Panc1 (cell line): ENCODE data around the gene TSPAN14. TPM values are rescaled to one million over a fixed set of nuclear protein-coding genes. Genes with fewer than 3 reads are reported as not detected.

Source experiments
- ATAC-seq: fragments of 200-7000 bp; cut with Tn5 transposase; 2 replicates; pipeline ENCODE4 v1.9.1; 2020; ENCODE audit warnings: mild to moderate bottlenecking, moderate library complexity
- BruUV-seq: library from RNA; stranded (reverse); fragments of 400-500 nt; replicated peaks from 2 replicates; lab custom pipeline; 2021; lab: Mats Ljungman, UMichigan
- CTCF ChIA-PET: fragments of 300-600 bp; sonication (Branson Sonifier 250); formaldehyde crosslinking; loops from one replicate; lab custom pipeline; 2022; ENCODE audit warnings: antibody characterized with exemption; lab: Charles Lee
- POLR2A ChIA-PET: fragments of 300-600 bp; sonication (Branson Sonifier 250); formaldehyde crosslinking; loops from one replicate; lab custom pipeline; 2022; ENCODE audit warnings: antibody characterized with exemption; lab: Charles Lee
- DNase-seq: peaks from one replicate; pipeline ENCODE4 v3.0.0-alpha.2; 2010; ENCODE audit warnings: low read depth, low spot score
- H3K27ac ChIP-seq: 2 replicates; pipeline ENCODE4 v1.5.1; 2011; ENCODE audit warnings: mild to moderate bottlenecking, low read length, inconsistent platforms
- H3K27me3 ChIP-seq: fragments of 200-500 bp; sonication (Bioruptor generic); 2 replicates; pipeline ENCODE4 v1.6.0; 2014; ENCODE audit warnings: low read length, inconsistent platforms; ENCODE audit not compliant: control insufficient read depth, insufficient read depth
- H3K36me3 ChIP-seq: fragments of 200-500 bp; sonication (Bioruptor generic); 2 replicates; pipeline ENCODE4 v1.5.1; 2014; ENCODE audit warnings: inconsistent platforms, mild to moderate bottlenecking, low read length, moderate library complexity; ENCODE audit not compliant: control insufficient read depth, insufficient read depth
- H3K4me1 ChIP-seq: 2 replicates; pipeline ENCODE4 v1.5.1; 2011; ENCODE audit warnings: inconsistent platforms, mild to moderate bottlenecking, low read length, moderate library complexity; ENCODE audit not compliant: control insufficient read depth, insufficient read depth
- H3K4me3 ChIP-seq, 2 experiments: 2 replicates each; pipeline ENCODE4 v1.5.1; 2011 to 2012; ENCODE audit warnings: low read depth in 2 of 2, low read length in 2 of 2, mild to moderate bottlenecking in 2 of 2, inconsistent platforms in 1 of 2, moderate library complexity in 1 of 2
- H3K9me3 ChIP-seq: fragments of 200-500 bp; sonication (Bioruptor generic); 2 replicates; pipeline ENCODE4 v1.5.1; 2014; ENCODE audit warnings: low read depth, mild to moderate bottlenecking, inconsistent platforms, low read length, moderate library complexity; ENCODE audit not compliant: control insufficient read depth, insufficient read depth
- POLR2AphosphoS5 ChIP-seq: IDR thresholded peaks from 2 replicates; pipeline ENCODE4 v1.6.1; 2012; ENCODE audit warnings: mild to moderate bottlenecking, low read depth, low read length, moderate library complexity
- SIN3A ChIP-seq: IDR thresholded peaks from 2 replicates; pipeline ENCODE4 v1.6.1; 2012; ENCODE audit warnings: low read depth, mild to moderate bottlenecking, low read length, moderate library complexity, borderline replicate concordance; ENCODE audit not compliant: insufficient read depth
- TCF7L2 ChIP-seq: IDR thresholded peaks from 2 replicates; pipeline ENCODE4 v1.6.1; 2011; ENCODE audit warnings: mild to moderate bottlenecking, low read depth, low read length, inconsistent platforms
- in situ Hi-C: cut with HindIII; loops from 2 replicates; pipeline ENCODE4 v1.10.0; 2016; ENCODE audit warnings: low sequenced_read_pairs, low pct_unique_long_range_greater_than_20kb
- intact Hi-C: fragments of 100-400 bp; cut with micrococcal nuclease; formaldehyde crosslinking; loops from one replicate; pipeline ENCODE4 v1.10.0; 2022; ENCODE audit not compliant: unreplicated experiment
- total RNA-seq: library from RNA; stranded (reverse); gene quantifications from one replicate; pipeline ENCODE4 v1.2.1, GENCODE V29; 2021; ENCODE audit not compliant: unreplicated experiment
- TF ChIP-seq, protein P1 (sequence below), 2 experiments: IDR thresholded peaks; 2 replicates each; pipeline ENCODE4 v1.6.1; 2011 to 2012; ENCODE audit warnings: low read depth in 2 of 2, control low read depth in 1 of 2, low read length in 1 of 2, mild to moderate bottlenecking in 1 of 2, moderate library complexity in 1 of 2; ENCODE audit not compliant: insufficient read depth in 1 of 2
- TF ChIP-seq, protein P2 (sequence below): fragments of 450-650 bp; IDR thresholded peaks from 2 replicates; pipeline ENCODE4 v1.5.1; 2017; ENCODE audit warnings: mild to moderate bottlenecking

The TSPAN14 gene
- total RNA-seq, 1 experiment from 2014 or later: 39.0 TPM

DNA sequence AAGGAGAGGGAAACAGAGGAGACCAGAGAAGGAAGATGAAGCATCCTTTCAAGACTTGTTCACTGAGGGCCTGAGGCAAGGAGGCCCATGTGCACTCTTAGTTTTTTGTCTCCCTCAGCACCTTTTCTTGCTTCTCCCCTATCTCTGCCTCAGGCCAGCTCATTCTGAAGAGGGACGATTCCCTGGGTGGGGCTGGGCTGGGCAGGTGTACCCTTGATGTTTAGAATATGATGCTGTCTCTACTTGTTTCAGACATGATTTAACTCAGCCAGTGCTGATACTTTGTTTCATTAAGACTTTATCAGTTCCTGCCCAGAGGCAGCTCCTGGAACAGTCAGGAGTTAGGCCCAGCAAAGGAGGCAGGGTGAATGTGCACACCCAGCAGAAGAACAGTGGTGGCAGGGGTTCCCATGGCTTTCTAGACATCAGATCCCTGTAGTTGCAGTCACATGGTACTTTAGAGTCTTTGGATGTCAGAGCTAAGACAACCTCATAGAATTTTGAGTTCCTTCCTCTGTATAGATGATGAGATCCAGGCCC, 42.4 kb upstream of the TSPAN14 start:
- H3K27me3 ChIP-seq: no peaks in the 10 kb centered on the region
- peaks cover 16% of the 10 kb centered on the region; the same call in 1 of the 2 replicates for H3K4me1 ChIP-seq
- no peak for ATAC-seq
- in situ Hi-C loops: no loop called here
- no peaks in the 10 kb centered on the region for H3K36me3 ChIP-seq
- H3K27ac ChIP-seq: no peak overlapping the region
- CTCF ChIA-PET: interaction anchor here (0.5 kb wide), 1 partner anchor 13 kb away, joined by 7 read pairs; no protein-coding TSS in a partner anchor
- DNase-seq: no peak
- POLR2A ChIA-PET: no interaction called here
- TF ChIP-seq TCF7L2 (no peak), POLR2AphosphoS5 (no peak)
- H3K9me3 ChIP-seq: no peaks in the 10 kb centered on the region
- BruUV-seq: no TSS peak
- intact Hi-C loops: no loop called here
- H3K4me3 ChIP-seq: no peak overlapping the region

DNA sequence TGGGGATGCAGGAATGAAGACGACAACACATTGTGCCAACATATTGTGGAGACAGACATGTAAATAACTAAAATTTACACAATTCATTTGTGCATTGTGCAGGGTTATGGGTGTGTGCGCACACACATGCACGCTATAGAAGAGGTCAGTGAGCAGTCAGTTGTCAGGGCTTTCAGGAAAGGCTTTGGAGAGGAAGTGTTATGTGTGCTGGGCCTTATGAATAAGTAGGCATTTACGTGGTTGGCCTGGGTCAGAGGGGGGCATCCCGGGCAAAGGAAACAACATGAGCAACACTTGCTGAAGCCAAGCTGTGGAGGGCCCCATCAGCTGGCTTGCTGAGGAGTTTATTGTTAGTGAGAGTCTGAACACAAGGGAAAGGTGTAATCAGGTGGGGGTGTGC, 41.6 kb upstream of the TSPAN14 start:
- Histone ChIP-seq H3K27me3 (no peaks in the 10 kb centered on the region), H3K9me3 (no peaks in the 10 kb centered on the region), H3K27ac (no peak overlapping the region), H3K4me3 (no peak overlapping the region), H3K4me1 (peaks cover 16% of the 10 kb centered on the region; the same call in 1 of the 2 replicates), H3K36me3 (no peaks in the 10 kb centered on the region)
- TF ChIP-seq TCF7L2: no peak
- no peak for TF ChIP-seq SIN3A
- TF ChIP-seq, protein P1, sequence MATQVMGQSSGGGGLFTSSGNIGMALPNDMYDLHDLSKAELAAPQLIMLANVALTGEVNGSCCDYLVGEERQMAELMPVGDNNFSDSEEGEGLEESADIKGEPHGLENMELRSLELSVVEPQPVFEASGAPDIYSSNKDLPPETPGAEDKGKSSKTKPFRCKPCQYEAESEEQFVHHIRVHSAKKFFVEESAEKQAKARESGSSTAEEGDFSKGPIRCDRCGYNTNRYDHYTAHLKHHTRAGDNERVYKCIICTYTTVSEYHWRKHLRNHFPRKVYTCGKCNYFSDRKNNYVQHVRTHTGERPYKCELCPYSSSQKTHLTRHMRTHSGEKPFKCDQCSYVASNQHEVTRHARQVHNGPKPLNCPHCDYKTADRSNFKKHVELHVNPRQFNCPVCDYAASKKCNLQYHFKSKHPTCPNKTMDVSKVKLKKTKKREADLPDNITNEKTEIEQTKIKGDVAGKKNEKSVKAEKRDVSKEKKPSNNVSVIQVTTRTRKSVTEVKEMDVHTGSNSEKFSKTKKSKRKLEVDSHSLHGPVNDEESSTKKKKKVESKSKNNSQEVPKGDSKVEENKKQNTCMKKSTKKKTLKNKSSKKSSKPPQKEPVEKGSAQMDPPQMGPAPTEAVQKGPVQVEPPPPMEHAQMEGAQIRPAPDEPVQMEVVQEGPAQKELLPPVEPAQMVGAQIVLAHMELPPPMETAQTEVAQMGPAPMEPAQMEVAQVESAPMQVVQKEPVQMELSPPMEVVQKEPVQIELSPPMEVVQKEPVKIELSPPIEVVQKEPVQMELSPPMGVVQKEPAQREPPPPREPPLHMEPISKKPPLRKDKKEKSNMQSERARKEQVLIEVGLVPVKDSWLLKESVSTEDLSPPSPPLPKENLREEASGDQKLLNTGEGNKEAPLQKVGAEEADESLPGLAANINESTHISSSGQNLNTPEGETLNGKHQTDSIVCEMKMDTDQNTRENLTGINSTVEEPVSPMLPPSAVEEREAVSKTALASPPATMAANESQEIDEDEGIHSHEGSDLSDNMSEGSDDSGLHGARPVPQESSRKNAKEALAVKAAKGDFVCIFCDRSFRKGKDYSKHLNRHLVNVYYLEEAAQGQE (IDR thresholded peaks at IDR 0.05; ENCODE audit: insufficient read depth in 1 of 2, low read depth in 2 of 2, low read length in 1 of 2): no peak
- TF ChIP-seq, protein P2, sequence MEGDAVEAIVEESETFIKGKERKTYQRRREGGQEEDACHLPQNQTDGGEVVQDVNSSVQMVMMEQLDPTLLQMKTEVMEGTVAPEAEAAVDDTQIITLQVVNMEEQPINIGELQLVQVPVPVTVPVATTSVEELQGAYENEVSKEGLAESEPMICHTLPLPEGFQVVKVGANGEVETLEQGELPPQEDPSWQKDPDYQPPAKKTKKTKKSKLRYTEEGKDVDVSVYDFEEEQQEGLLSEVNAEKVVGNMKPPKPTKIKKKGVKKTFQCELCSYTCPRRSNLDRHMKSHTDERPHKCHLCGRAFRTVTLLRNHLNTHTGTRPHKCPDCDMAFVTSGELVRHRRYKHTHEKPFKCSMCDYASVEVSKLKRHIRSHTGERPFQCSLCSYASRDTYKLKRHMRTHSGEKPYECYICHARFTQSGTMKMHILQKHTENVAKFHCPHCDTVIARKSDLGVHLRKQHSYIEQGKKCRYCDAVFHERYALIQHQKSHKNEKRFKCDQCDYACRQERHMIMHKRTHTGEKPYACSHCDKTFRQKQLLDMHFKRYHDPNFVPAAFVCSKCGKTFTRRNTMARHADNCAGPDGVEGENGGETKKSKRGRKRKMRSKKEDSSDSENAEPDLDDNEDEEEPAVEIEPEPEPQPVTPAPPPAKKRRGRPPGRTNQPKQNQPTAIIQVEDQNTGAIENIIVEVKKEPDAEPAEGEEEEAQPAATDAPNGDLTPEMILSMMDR: no peak
- TF ChIP-seq POLR2AphosphoS5: no peak
- BruUV-seq: no TSS peak
- POLR2A ChIA-PET: no interaction called here
- intact Hi-C loops (no loop called here), in situ Hi-C loops (no loop called here)
- no peak for ATAC-seq
- CTCF ChIA-PET: no interaction called here
- DNase-seq: no peak

DNA sequence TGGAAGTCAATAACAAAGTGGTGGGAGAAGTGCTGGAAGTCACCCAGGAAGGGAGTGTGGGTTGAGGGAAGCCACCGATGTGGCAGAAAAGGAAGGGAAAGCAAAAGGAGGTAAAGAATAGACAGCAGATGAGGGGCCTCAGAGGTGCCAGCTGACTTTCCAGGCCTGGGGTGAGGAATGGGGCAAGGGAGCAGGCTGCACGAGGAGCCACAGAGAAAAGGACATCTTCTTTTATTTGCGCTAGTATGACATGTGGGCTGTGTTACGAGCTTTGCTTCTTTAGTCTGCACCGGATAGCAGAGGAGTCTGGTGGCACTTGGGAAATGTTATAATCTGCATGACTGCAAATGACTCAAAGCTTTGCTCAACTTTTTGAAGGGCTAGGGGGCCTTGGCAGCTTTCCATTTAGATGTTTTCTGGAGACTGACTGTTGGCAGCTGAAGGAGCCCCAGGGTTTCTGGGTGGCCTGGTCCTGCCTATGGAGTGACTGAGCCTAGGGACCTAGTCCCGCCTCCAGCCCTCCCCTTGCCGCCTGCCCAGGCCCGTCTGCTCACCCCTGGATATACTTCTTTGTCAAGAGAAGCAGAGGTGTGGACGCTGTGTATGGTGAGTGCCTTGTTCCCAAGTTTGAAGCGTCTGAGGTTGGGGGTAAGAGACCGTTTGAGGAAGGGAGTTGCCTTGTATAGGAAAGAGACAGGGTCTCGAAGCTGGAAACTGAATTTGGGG, 40.7 kb upstream of the TSPAN14 start:
- no peak overlapping the region for H3K4me3 ChIP-seq
- POLR2A ChIA-PET: no interaction called here
- no peak for DNase-seq

More for the DNA sequence above, 40.7 kb upstream of the TSPAN14 start:
- Histone ChIP-seq H3K4me1 (peaks cover 16% of the 10 kb centered on the region; the same call in 1 of the 2 replicates), H3K9me3 (no peaks in the 10 kb centered on the region), H3K36me3 (no peaks in the 10 kb centered on the region), H3K27me3 (no peaks in the 10 kb centered on the region), H3K27ac (no peak overlapping the region)
- ATAC-seq: no peak
- in situ Hi-C loops (no loop called here), intact Hi-C loops (no loop called here)
- no TSS peak for BruUV-seq
- TF ChIP-seq, protein P1 (IDR thresholded peaks at IDR 0.05; ENCODE audit: insufficient read depth in 1 of 2, low read depth in 2 of 2, low read length in 1 of 2): no peak
- no peak for TF ChIP-seq SIN3A
- TF ChIP-seq, protein P2: no peak
- TF ChIP-seq POLR2AphosphoS5: no peak
- no peak for TF ChIP-seq TCF7L2
- CTCF ChIA-PET: interaction anchor here (0.7 kb wide), 1 partner anchor 92 kb away, joined by 3 read pairs; no protein-coding TSS in a partner anchor
